Urothelium cell line (cell line): Measurements from ENCODE around the gene IZUMO3.
"Not testable (repeated sequence)": the region's sequence is repeated elsewhere in the genome, so short reads cannot be mapped to it uniquely, and the experiment has no call there.

Experiments
- DNase-seq: peaks from one replicate; pipeline ENCODE4 v3.0.0; 2011; ENCODE audit warnings: low spot score, mixed read lengths
- FAIRE-seq: peaks from 2 replicates; lab custom pipeline; 2011; peaks lifted over from hg19 to GRCh38; lab: Jason Lieb, UNC

Gene IZUMO3

GRCh38 chr9:24545847-24546522 lies at the start of gene IZUMO3:
Gene IZUMO3, minus strand, starts transcription at chr9:24545897. Its CDS starts 248 bp downstream, at chr9:24545649.
- no peak for DNase-seq
- no peak for FAIRE-seq

GRCh38 chr9:24594234-24594850 lies 48.6 kb upstream of the IZUMO3 start:
- DNase-seq (no peak), FAIRE-seq (no peak)

DNA sequence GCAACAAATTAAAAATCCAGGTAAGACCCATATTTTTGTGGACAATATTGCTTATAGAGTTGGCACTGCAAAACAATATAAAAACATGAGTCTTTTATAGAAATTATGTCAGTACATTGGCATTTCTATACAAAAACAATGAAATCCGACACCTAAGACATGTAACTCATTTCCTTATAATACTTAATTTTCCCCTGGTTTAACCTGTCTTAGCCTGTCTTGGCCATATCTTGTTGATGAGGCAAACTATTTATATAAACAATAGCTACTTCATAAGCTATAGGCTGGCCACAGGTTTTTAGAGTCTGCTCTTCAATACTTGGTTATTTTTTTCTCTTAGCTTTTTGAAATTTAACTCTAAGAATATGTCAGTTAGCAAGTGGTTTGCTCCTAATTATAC lies 44.7 kb upstream of the IZUMO3 start:
- no peak for DNase-seq
- FAIRE-seq = no peak

GRCh38 chr9:24587883-24588282 lies 42.2 kb upstream of the IZUMO3 start:
- no peak for FAIRE-seq

GRCh38 chr9:24582146-24583126 lies 36.7 kb upstream of the IZUMO3 start:
- DNase-seq = no peak
- FAIRE-seq = no peak

More at GRCh38 chr9:24587883-24588282, 42.2 kb upstream of the IZUMO3 start:
- DNase-seq = no peak

GRCh38 chr9:24580005-24580404 lies 34.3 kb upstream of the IZUMO3 start:
- not testable (repeated sequence) for DNase-seq, FAIRE-seq

GRCh38 chr9:24572406-24572805 lies 26.7 kb upstream of the IZUMO3 start:
- no peak for FAIRE-seq
- DNase-seq = no peak

- DNase-seq (no peak), FAIRE-seq (no peak)
Observed at GRCh38 chr9:24561957-24562356, 16.3 kb upstream of the IZUMO3 start.

DNA sequence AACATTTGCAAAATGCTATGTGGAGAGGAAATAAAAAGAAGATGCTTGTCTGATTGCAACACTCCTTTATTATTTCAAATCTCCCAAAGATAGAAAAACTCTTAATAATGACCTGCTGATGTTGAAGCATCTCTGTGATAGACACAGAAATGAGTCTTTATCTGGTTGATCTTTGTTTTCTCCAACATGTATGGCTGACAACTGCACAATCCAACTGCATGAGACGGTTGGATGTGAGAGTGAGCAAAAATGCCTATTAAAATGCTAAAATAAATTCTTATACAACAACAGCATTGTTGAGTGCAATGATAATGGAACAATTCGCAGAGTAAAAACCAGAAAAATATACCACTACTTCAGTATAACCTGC lies 7.5 kb upstream of the IZUMO3 start:
- FAIRE-seq (no peak), DNase-seq (no peak)

GRCh38 chr9:24552526-24553182 lies 7.0 kb upstream of the IZUMO3 start:
- FAIRE-seq (no peak), DNase-seq (no peak)

DNA sequence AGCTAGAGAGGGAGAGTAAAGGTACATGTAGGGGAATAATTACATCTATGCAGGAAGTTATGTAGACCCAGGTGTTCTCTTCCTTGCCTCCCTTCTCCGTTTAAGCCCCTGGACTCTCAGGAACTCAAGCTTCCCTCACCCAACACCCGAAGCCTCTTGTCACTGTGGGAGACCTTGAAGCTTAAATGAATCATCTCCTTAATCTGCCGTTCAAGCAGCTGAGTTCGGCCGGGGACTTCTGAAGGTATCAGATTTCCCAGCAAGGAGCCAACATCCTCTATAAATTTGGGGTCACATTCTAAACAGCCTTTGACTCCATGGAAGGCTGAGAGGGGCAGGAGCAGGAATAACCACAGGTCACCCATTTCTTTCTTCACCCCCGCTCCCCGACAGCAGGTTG lies 412 bp downstream of the IZUMO3 start:
- no peak for DNase-seq
- no peak for FAIRE-seq

GRCh38 chr9:24518545-24518944 lies 27.2 kb downstream of the IZUMO3 start:
- FAIRE-seq (no peak), DNase-seq (no peak)

DNA sequence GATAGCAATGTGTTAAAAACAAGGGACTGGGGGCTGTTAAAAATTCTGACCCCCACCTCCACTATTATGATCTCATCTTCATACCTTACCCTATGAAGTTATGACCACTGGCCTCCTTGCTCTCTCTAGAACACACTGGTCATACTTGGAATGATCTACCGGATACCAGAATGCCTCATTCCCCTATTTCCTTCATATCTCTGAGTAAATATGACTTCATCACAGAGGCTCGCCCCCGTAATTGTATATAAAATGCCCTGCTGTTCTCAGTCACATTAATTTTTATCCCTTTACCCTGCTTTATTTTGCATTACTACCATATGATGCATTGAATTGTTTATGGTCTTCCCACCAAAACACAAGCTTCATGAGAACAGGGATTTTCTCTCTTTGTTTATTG lies 29.2 kb downstream of the IZUMO3 start:
- no peak for FAIRE-seq
- DNase-seq = no peak

GRCh38 chr9:24509850-24510249 lies 35.8 kb downstream of the IZUMO3 start:
- DNase-seq = no peak
- FAIRE-seq = no peak

GRCh38 chr9:24504521-24504920 lies 41.2 kb downstream of the IZUMO3 start:
- FAIRE-seq (no peak), DNase-seq (no peak)

DNA sequence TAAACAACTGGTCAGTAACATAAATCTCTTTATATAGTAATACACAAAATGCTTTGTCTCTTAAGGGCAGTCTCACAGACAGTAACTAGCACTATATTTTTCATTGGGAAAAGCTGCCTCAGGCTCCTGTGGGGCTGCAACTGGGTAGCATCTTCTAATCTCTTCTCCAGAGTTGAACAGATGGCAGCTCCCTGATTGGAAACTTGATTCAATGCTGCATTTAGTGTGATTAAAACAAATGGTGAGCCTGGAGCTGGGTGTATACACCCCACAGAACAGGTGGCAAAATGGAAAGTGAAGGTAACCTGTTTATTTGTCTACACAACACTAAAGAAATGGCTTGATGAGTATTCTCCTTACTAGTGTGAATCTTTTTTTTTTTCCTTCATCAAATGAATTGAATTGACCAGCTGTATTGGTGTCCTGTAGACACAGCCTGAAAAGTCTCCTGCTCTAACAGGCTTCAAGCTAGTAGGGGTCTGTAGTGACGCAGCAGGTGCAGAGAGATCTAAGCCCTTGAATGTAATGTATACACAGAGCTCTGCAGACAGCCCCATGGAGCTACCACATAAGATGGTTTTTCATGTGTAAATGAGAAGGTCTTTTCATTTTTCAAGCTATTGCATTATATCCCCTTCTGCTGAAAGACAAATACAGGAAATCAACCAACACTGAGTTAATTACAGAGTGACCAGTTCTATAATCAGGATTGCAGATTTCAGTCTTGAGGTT lies 43.3 kb downstream of the IZUMO3 start:
- FAIRE-seq (no peak), DNase-seq (no peak)

DNA sequence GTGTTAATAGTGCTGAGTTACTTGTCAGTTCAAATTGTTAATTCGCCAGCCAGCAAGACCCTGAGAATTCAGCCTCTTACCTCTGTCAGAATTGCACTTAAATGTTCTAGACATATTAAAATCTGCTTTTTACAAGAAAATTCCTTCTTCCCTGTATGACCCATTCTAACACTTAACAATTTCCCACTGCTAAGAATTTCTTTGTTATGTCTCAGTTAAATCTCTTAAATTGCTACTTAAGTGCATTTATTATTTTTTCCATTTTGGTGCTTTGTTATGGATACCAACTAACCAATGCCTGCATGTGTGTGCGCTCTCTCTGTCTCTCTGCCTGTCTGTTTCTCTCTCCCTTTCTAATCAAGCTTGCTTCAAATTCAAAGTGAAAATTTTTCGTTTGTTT lies 44.9 kb downstream of the IZUMO3 start:
- FAIRE-seq (no peak), DNase-seq (no peak)

DNA sequence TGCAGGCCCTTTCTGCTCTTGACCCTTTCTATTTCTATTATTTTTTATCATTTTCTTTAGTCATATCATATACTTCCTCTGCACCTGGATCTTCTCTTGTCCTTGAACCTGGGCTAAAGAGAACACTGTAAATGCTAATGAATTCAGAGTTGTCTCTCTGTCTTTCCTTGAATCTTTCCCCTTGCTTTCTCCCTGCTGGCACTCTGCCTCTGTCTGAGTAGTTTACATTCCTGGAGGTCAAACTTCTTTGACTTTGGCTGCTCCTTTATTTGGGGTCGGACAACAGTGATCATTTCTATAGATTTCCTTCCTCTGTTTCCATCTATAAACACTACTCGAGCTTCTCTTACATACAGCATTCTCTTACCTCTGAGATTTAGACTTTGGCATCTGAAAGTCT lies 47.1 kb downstream of the IZUMO3 start:
- FAIRE-seq (no peak), DNase-seq (no peak)

DNA sequence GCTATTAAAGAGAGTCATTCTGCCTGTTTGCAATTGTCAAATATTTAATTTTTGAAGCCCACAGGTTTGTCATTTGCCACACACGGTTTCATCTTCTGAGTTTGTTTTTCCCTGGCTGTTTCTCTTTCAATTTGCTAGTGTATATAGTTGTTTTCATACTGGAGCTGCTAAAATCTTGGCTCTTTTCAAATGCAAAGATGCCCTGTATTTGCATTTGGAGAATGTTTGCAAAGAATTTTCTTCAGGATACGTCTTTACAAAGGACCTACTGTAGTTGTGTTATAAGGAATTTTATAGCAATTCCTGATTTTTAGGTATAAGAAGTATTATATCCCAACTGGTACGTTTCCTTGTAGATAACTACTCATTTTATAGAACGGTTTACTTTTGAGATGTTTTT lies 48.0 kb downstream of the IZUMO3 start:
- FAIRE-seq (no peak), DNase-seq (no peak)
